ENCODE results near the gene NT5C1A. TPM values are rescaled to one million over a fixed set of nuclear protein-coding genes. Genes with fewer than 3 reads are reported as not detected.

The NT5C1A gene
- total RNA-seq, 1 experiment from 2014 or later, result not detected

DNA sequence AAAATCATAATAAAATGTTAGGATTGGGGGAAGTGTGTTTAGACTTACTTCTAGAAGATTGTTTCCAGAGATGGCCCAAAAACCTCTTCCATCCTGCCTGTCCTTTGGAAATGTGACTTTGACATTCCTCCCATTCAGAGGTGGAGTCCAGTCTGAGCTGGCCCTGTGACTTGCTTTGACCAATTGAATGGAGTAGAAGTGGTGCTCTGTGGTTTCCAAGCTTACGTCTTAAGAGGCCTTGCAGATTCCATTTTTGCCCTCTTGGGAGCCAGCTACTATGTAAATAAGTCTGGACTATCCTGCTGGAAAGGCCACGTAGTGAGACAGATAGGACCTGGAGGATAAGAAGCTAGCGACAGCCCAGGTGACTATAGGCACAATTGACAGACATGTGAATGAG, 1.3 kb upstream of the NT5C1A start:
- H3K56ac ChIP-seq (ENCODE audit: insufficient read length, low read depth, low read length), result no peak overlapping the region
- no peak overlapping the region for H2BK15ac ChIP-seq (ENCODE audit: low read depth, low read length)
- no peak overlapping the region for H2BK5ac ChIP-seq (ENCODE audit: insufficient read length, low read length)
- no peak overlapping the region for H3T11ph ChIP-seq (ENCODE audit: low read length)
- Mint-ChIP-seq H3K27me3 (ENCODE audit: low read depth) (peaks cover 98% of the 10 kb centered on the region), H3K4me1 (peaks cover 0 to 9% of the 10 kb centered on the region in 2 experiments; a peak in 2 of 4 replicates), H3K4me3 (no peak overlapping the region), H3K9me3 (no peaks in the 10 kb centered on the region), H3K36me3 (ENCODE audit: insufficient read depth in 1 of 3, low read depth in 3 of 3) (no peaks in the 10 kb centered on the region; a peak in 1 of 7 replicates), H3K27ac (no peak overlapping the region)
- no peak overlapping the region for H3K14ac ChIP-seq (ENCODE audit: insufficient read depth, low read length)
- H3K4me2 ChIP-seq (ENCODE audit: insufficient read depth, insufficient read length, low read length), result no peak overlapping the region
- no peak overlapping the region for H2BK120ac ChIP-seq (ENCODE audit: low read depth, low read length, poor library complexity, severe bottlenecking)
- H2AFZ ChIP-seq (ENCODE audit: low read length), result no peak overlapping the region
- H3K4me1 ChIP-seq (ENCODE audit: insufficient read depth, low read length), result no peaks in the 10 kb centered on the region
- no peaks in the 10 kb centered on the region for H3K79me1 ChIP-seq (ENCODE audit: insufficient read depth, low read depth, low read length, poor library complexity, severe bottlenecking)
- no peak overlapping the region for H4K8ac ChIP-seq (replicated peaks; ENCODE audit: insufficient read length, low read depth, low read length)
- no CpG with 5 or more reads among the region's 3 CpGs for WGBS (ENCODE audit: extremely low coverage, insufficient read length, low lambda C conversion rate)
- H4K5ac ChIP-seq (ENCODE audit: insufficient read length, low read depth, low read length), result no peak overlapping the region
- H2BK20ac ChIP-seq (ENCODE audit: low read depth, low read length, poor library complexity, severe bottlenecking), result no peak overlapping the region
- H3K79me2 ChIP-seq (ENCODE audit: insufficient read depth, low read length), result no peaks in the 10 kb centered on the region
- DNase-seq, result no peak
- no peak overlapping the region for H3K9ac ChIP-seq (ENCODE audit: extremely low read depth, insufficient read length, low read length)
- H3K9me3 ChIP-seq (ENCODE audit: control insufficient read depth, low read depth, low read length), result no peaks in the 10 kb centered on the region
- H3K23me2 ChIP-seq (ENCODE audit: insufficient read length, low read depth, low read length, poor library complexity, severe bottlenecking), result peaks cover 7% of the 10 kb centered on the region
- H4K91ac ChIP-seq (ENCODE audit: insufficient read length, low read depth, low read length), result no peak overlapping the region
- H2AK5ac ChIP-seq (ENCODE audit: insufficient read length, low read length), result no peak overlapping the region
- no peak overlapping the region for H2BK12ac ChIP-seq (ENCODE audit: insufficient read length, low read depth, low read length)
- TF ChIP-seq, protein P1, sequence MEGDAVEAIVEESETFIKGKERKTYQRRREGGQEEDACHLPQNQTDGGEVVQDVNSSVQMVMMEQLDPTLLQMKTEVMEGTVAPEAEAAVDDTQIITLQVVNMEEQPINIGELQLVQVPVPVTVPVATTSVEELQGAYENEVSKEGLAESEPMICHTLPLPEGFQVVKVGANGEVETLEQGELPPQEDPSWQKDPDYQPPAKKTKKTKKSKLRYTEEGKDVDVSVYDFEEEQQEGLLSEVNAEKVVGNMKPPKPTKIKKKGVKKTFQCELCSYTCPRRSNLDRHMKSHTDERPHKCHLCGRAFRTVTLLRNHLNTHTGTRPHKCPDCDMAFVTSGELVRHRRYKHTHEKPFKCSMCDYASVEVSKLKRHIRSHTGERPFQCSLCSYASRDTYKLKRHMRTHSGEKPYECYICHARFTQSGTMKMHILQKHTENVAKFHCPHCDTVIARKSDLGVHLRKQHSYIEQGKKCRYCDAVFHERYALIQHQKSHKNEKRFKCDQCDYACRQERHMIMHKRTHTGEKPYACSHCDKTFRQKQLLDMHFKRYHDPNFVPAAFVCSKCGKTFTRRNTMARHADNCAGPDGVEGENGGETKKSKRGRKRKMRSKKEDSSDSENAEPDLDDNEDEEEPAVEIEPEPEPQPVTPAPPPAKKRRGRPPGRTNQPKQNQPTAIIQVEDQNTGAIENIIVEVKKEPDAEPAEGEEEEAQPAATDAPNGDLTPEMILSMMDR (conservative IDR thresholded peaks at IDR 0.05), result no peak
- H3K23ac ChIP-seq (ENCODE audit: insufficient read length, low read depth, low read length), result no peak overlapping the region
- H3K18ac ChIP-seq (ENCODE audit: insufficient read length, low read depth, low read length), result no peak overlapping the region
- H3K27ac ChIP-seq (ENCODE audit: insufficient read length, low read depth, low read length), result no peak overlapping the region
- H4K20me1 ChIP-seq (ENCODE audit: control insufficient read depth, insufficient read depth, insufficient read length), result no peaks in the 10 kb centered on the region
- H3K27me3 ChIP-seq (ENCODE audit: insufficient read depth, low read length), result peaks cover 77% of the 10 kb centered on the region
- H3K4ac ChIP-seq (ENCODE audit: low read depth, low read length), result no peak overlapping the region
